Stomach (tissue), 4 donors: ENCODE data around the gene GSG1L.

Experiments
- EP300 ChIP-seq: sonication (generic); formaldehyde crosslinking; IDR thresholded peaks from one replicate; pipeline ENCODE4 v1.6.1; 2017; ENCODE audit warnings: antibody characterized with exemption
- POLR2A ChIP-seq, 4 donors: fragments of 450-650 bp; IDR thresholded peaks; one replicate each; pipeline ENCODE4 v1.6.1; 2016; ENCODE audit warnings: antibody characterized with exemption in 4 of 4, control low read depth in 2 of 4, mild to moderate bottlenecking in 1 of 4, moderate library complexity in 1 of 4
- POLR2AphosphoS5 ChIP-seq, 3 donors: sonication (generic); formaldehyde crosslinking; IDR thresholded peaks; one replicate each; pipeline ENCODE4 v1.6.1; 2016; ENCODE audit warnings: antibody characterized with exemption in 3 of 3
- TF ChIP-seq, protein P1 (sequence below), 7 experiments: fragments of 450-650 bp in 4 of 7; fragments of 200-600 bp in 3 of 7; sonication (generic) in 3 of 7; IDR thresholded peaks; one replicate each; pipeline ENCODE4 v1.5.1; 2016 to 2019; ENCODE audit warnings: antibody characterized with exemption in 7 of 7, control low read depth in 2 of 7, mild to moderate bottlenecking in 1 of 7

DNA sequence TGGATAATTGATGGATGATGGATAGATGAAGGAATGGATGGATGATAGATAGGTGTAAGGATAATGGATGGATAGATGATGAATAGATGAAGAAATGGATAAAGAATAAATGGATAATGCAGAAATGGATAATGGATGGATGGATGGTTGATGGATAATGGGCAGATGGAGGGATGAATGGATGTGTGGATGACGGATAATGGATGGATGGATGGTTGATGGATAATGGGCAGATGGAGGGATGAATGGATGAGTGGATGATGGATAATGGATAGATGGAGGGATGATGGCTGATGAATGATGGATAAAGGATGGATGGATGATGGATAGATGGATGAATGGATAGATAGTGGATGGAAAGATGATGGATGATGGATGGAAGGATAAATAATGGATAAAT lies 274.4 kb downstream of the GSG1L start:
- TF ChIP-seq, protein P1, sequence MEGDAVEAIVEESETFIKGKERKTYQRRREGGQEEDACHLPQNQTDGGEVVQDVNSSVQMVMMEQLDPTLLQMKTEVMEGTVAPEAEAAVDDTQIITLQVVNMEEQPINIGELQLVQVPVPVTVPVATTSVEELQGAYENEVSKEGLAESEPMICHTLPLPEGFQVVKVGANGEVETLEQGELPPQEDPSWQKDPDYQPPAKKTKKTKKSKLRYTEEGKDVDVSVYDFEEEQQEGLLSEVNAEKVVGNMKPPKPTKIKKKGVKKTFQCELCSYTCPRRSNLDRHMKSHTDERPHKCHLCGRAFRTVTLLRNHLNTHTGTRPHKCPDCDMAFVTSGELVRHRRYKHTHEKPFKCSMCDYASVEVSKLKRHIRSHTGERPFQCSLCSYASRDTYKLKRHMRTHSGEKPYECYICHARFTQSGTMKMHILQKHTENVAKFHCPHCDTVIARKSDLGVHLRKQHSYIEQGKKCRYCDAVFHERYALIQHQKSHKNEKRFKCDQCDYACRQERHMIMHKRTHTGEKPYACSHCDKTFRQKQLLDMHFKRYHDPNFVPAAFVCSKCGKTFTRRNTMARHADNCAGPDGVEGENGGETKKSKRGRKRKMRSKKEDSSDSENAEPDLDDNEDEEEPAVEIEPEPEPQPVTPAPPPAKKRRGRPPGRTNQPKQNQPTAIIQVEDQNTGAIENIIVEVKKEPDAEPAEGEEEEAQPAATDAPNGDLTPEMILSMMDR (IDR thresholded peaks at IDR 0.05) = no peak
- no peak for TF ChIP-seq POLR2AphosphoS5 (IDR thresholded peaks at IDR 0.05)
- TF ChIP-seq POLR2A (IDR thresholded peaks at IDR 0.05) = no peak
- TF ChIP-seq EP300 = no peak
